HepG2 (cell line): Measurements from ENCODE around the gene EFCAB8.

ENCODE experiments used
- MAFK ChIP-seq, 2 experiments: IDR thresholded peaks in 1 of 2; conservative IDR thresholded peaks in 1 of 2; 2 replicates each; pipeline ENCODE4 v1.6.1; 2011; ENCODE audit warnings: improper control_type of control experiment in 2 of 2, low read length in 2 of 2
- PITX1 ChIP-seq: sonication (generic); formaldehyde crosslinking; IDR thresholded peaks from 2 replicates; pipeline ENCODE4 v1.5.1; 2020; ENCODE audit warnings: mild to moderate bottlenecking, missing genetic modification reagents
- ZNF33A ChIP-seq: sonication (generic); formaldehyde crosslinking; IDR thresholded peaks from 2 replicates; pipeline ENCODE4 v1.5.1; 2020; ENCODE audit warnings: missing genetic modification reagents, mild to moderate bottlenecking, moderate library complexity, borderline replicate concordance
- TF ChIP-seq, protein P1 (sequence below): sonication (generic); formaldehyde crosslinking; IDR thresholded peaks from 2 replicates; pipeline ENCODE4 v1.5.0; 2020; ENCODE audit warnings: mild to moderate bottlenecking, missing genetic modification reagents, moderate library complexity
- TF ChIP-seq, protein P2 (sequence below): sonication (generic); formaldehyde crosslinking; conservative IDR thresholded peaks from 2 replicates; pipeline ENCODE4 v1.4.0; 2020; ENCODE audit warnings: missing genetic modification reagents

DNA sequence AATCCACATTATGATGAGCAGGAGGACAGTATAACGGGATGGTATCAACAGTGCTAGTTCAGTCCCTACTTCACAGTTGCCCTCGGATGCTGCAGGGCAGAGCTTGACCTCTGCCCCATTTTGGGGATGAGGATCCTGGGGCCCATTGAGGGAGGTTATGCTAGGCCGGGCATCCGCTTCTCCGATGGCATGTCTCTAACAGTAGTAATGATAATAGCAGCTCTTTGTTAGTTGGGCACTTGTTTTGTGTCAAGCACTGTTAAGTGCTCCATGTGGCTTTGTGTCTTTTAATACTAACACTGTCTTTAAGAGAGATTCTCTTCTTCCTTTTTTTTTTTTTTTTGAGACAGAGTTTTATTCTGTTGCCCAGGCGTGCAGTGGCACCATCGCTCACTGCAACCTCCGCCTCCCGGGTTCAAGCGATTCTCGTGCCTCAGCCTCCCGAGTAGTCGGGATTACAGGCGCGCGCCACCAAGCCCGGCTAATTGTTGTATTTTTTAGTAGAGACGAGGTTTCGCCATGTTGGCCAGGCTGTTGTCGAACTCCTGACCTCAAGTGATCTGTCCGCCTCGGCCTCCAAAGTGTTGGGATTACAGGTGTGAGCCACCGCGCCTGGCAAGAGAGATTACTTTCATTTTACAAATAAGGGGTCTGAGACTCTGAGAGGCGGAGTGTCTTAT, 37.9 kb upstream of the EFCAB8 start:
- TF ChIP-seq, protein P1, sequence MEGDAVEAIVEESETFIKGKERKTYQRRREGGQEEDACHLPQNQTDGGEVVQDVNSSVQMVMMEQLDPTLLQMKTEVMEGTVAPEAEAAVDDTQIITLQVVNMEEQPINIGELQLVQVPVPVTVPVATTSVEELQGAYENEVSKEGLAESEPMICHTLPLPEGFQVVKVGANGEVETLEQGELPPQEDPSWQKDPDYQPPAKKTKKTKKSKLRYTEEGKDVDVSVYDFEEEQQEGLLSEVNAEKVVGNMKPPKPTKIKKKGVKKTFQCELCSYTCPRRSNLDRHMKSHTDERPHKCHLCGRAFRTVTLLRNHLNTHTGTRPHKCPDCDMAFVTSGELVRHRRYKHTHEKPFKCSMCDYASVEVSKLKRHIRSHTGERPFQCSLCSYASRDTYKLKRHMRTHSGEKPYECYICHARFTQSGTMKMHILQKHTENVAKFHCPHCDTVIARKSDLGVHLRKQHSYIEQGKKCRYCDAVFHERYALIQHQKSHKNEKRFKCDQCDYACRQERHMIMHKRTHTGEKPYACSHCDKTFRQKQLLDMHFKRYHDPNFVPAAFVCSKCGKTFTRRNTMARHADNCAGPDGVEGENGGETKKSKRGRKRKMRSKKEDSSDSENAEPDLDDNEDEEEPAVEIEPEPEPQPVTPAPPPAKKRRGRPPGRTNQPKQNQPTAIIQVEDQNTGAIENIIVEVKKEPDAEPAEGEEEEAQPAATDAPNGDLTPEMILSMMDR (CRISPR knock-in tag) = no peak
- no peak for TF ChIP-seq PITX1
- TF ChIP-seq MAFK (conservative IDR thresholded peaks at IDR 0.05 in 1 of 2, IDR thresholded peaks at IDR 0.05 in 1 of 2; ENCODE audit: low read length in 2 of 2) = no peak
- TF ChIP-seq ZNF33A (CRISPR knock-in tag) = no peak
- TF ChIP-seq, protein P2, sequence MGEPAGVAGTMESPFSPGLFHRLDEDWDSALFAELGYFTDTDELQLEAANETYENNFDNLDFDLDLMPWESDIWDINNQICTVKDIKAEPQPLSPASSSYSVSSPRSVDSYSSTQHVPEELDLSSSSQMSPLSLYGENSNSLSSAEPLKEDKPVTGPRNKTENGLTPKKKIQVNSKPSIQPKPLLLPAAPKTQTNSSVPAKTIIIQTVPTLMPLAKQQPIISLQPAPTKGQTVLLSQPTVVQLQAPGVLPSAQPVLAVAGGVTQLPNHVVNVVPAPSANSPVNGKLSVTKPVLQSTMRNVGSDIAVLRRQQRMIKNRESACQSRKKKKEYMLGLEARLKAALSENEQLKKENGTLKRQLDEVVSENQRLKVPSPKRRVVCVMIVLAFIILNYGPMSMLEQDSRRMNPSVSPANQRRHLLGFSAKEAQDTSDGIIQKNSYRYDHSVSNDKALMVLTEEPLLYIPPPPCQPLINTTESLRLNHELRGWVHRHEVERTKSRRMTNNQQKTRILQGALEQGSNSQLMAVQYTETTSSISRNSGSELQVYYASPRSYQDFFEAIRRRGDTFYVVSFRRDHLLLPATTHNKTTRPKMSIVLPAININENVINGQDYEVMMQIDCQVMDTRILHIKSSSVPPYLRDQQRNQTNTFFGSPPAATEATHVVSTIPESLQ (CRISPR knock-in tag) = no peak
